TTC549 (cell line): ENCODE results near the gene NFRKB.

Source experiments
- FAIRE-seq: peaks from 2 replicates; lab custom pipeline; 2012; peaks lifted over from hg19 to GRCh38; lab: Jason Lieb, UNC

Gene NFRKB

DNA sequence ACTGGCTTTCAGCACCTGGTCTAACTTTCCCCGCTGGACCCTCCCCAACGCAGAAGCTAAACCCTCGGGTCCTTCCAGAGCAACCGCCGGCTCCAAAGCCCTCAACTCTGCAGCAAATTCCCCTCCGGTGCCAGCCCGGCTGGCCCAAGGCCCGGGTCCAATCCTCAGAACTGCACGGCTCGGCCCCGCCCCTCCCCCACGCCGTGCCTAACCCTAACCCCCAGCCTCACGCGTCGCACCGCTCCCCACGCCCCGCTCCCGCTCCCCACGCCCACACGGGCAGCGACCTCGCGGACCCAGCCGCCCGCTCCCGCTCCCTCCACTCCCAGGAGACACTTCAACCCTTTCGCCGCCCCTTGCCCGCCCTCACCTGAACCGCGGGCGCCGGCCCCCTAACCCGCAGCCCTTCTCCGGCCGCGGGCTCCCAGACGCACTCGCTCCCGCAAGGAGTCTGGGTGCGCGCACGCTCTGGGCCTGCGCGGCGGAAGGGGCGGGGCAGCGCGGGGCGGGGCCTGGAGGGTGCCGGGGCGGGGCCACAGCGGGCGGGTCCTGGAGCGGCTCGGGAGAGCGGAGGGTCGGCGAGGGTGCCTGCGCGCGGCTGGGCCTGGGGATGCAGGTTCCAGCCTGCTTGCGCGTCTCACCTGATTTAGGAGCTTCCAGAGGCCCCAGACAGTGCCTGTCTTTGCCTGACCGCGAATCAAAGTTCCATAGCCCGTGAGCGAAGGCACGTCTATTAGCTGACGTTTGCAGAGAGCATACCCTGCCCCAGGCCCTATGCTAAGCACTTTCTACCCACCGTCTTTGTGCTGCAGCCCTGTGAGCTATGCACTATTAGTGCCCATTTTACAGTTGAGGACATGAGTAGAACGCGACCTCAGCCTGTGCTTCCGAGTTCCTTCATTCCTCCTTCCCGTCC is at the start of gene NFRKB:
Gene NFRKB, minus strand, starts transcription at position 453 of the 916 bp plus-strand sequence. CDS start 2,729 bp downstream, outside the sequence.
- no peak for FAIRE-seq

DNA sequence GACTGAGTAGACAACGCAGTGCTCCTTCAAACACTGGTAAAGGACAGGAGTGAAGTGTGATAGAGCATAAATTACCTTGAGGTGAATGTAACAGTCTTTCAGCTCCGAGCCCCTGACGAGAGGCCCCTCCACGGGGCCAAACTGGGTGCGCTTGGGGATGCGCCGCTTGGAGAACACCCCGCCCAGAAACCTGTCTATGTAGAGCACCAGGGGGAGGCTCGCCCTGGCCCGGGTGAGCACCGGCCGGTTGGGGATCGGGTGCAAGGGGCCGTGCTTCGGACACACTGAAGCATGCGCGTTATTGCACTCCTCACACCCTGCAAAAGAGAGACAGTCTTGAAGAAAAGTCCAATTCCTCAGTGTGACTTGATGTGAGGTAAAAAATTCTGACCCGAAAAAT is 49.3 kb upstream of the NFRKB start:
- FAIRE-seq: no peak

- no peak for FAIRE-seq
These were observed 47.7 kb upstream of the NFRKB start for GRCh38 chr11:129943036-129943435.

DNA sequence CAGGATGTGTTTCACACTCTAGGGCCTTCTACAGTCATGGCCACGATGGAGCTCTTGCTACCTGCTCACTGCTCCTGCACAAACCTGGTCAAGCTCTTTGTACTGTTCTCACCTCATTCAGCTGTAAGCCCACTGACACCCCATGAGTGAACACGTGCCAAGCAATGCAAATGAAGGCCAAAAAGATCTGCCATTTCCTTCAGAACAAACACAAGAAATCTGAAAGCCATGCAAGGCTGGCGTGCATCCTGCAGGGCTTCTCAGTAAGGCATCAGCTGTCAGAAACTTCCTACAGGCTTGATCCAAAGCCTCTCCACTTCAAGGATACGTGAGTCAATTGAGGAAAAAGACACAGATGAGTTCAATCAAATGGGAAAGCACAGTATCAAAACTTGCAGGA is 44.1 kb upstream of the NFRKB start:
- no peak for FAIRE-seq

GRCh38 chr11:129938764-129939163 is 43.4 kb upstream of the NFRKB start:
- FAIRE-seq: no peak

DNA sequence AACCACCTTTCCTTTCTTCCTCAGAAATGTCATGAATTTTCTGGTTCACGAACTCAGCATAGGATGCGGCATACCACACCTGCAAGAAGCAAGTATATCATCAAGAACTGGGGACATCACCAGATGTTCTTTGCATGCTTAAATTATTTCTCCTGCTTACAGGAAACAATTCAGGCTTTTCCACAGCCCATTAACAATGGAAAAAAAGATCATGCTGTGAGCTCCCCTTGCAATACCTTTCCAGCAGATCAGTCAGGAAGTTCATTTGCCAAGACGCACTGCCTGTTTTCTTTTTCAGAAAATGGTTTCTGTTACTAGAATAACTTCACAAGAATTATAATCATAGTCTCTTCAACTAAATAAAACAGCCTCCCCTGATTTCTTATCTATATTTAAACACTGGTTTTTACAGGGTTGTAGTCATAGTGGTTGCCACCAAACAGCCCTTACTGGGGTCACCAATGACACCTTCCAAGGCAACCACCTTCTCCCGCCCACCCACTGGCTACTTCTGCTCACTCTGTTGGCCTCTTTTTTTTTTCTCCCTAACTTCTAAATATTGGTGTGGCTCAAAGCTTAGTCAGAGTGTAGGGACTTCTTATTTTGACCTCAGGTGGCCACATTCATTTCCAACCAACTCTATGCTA is 42.3 kb upstream of the NFRKB start:
- FAIRE-seq: no peak

GRCh38 chr11:129935723-129936122 is 40.3 kb upstream of the NFRKB start:
- FAIRE-seq: no peak

GRCh38 chr11:129933891-129934290 is 38.5 kb upstream of the NFRKB start:
- no peak for FAIRE-seq

GRCh38 chr11:129933262-129933661 is 37.9 kb upstream of the NFRKB start:
- no peak for FAIRE-seq

DNA sequence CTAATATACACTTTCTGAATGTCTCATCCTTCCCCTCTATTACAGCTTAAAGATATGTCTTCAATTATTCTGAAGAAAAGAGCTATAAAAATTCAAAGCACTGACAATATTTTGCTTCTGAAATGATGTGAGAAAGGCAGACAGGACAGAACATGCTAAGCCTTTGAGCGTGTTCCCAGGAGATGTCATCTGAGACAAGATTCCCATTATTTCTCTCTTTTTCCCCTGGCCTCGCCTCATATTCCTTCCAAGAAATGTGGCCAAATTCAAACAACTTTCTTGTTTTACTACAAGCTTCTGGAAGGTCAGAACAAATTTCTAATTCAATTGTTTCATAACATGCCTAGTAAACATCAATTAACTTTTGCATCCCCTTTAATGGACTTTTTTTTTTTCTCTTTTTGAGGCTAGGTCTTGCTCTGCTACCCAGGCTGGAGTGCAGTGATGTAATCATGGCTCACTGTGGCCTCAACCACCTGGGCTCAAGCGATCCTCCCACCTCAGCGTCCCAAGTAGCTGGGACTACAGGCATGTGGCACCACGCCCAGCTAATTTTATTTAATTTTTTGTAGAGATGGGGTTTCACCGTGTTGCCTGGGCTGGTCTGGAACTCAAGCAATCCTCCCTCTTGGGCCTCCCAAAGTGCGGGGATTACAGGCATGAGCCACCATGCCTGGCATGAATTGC is 37.1 kb upstream of the NFRKB start:
- no peak for FAIRE-seq

DNA sequence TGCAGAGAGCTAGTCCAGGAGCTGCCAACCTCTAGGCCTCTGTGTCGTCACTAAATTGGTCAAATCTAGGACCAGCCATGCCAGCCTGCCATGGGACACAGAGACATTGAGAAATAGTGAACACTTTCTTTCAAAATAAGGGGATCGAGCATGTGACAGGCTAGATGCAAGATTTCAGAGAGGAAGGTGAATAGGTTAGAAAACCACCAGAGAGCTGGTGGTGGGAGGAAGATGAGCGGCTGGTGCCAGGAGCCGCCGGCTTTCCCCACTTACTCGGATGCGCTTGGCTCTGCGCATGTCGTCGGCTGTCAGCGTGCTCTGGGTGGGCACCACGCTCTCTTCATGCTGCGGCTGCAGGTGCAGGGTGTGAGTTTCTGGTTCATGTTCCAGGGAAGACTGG is 35.4 kb upstream of the NFRKB start:
- FAIRE-seq: no peak

- FAIRE-seq: no peak
These were observed 34.9 kb upstream of the NFRKB start for GRCh38 chr11:129930296-129930695.

DNA sequence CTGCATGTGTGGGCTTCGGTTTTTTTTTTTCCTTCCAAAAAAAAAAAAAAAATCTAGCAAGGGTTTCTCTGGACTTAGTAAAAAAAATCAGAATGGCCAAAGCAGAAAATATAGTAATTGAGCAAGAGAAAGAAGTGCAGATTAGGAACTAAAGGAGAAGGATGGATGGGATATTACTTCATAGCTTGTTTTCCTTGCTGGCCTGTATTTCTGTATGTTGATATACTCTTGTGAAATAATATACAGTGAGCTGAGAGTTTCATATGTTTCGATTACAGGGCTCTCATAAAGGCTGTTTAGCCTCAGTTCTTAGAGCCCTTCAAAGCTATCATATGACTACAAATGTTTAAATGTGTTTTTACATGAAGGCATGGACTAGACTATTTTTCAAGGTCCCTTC is 34.3 kb upstream of the NFRKB start:
- FAIRE-seq: no peak

GRCh38 chr11:129928923-129929692 is 33.7 kb upstream of the NFRKB start:
- no peak for FAIRE-seq

DNA sequence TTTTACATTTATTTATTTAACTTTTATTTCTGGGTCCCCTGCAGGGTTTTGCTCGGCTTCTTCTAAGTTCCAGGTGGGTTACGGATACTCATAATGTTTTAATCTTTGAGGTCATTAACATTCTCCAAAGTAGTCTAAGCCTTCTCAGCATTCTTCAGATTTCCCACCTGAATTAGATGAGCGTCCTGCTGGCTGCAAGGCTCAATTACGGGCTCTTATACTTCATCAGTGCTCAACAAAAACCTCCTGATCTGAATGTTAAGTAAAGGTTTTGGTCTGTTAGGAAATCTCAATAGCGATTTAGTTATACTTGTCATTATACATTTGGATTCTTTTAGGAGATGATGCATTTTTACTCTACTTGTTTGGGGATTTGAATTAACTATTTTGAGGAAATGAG is 27.3 kb upstream of the NFRKB start:
- no peak for FAIRE-seq

GRCh38 chr11:129918361-129918760 is 23.0 kb upstream of the NFRKB start:
- FAIRE-seq: no peak

- FAIRE-seq: no peak
These were observed 21.9 kb upstream of the NFRKB start for GRCh38 chr11:129917231-129917630.

GRCh38 chr11:129911298-129911697 is 15.9 kb upstream of the NFRKB start:
- no peak for FAIRE-seq

DNA sequence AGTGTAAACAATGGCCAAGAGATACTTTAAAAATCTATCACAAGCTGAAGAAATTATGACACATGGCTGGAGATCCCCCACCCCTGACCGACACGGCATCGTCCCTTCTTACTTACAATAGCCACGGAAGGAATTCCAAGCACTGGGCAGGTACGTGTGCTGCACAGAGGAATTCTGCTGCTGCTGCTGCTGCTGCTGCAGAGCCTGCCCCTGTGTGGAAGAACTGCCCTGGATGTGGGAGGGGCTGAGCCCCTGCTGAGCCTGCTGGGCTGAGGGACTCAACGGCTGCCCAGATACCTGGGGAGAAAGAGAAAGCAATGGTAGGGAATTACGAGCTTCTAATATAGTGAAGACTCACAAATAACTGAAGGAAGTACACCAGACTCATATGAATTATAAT is 15.0 kb upstream of the NFRKB start:
- FAIRE-seq: no peak

- no peak for FAIRE-seq
These were observed 10.0 kb upstream of the NFRKB start for GRCh38 chr11:129905402-129905801.

- no peak for FAIRE-seq
These were observed 684 bp upstream of the NFRKB start for GRCh38 chr11:129896062-129896461.
